ENCODE data around the gene HTD2.
"Not testable (repeated sequence)": the region's sequence is repeated elsewhere in the genome, so short reads cannot be mapped to it uniquely, and the experiment has no call there.

Gene HTD2

GRCh38 chr3:58305882-58306711, at the start of gene HTD2, which contains the start of gene RPP14:
TSS of gene HTD2 (plus strand) at chr3:58306520. CDS start at chr3:58317614, 11,094 bp downstream.
TSS of gene RPP14 (plus strand) at chr3:58306245. CDS start at chr3:58310330, 4,085 bp downstream.
- DNase-seq, result peak; percentile 61

- no peak for DNase-seq
Observed at GRCh38 chr3:58258392-58259055, 47.8 kb upstream of the HTD2 start.

- DNase-seq, result peak; percentile 67
Observed at GRCh38 chr3:58260261-58260731, 46.0 kb upstream of the HTD2 start.

- DNase-seq, result no peak
Observed at GRCh38 chr3:58260733-58261132, 45.6 kb upstream of the HTD2 start.

- DNase-seq, result no peak
Observed at GRCh38 chr3:58261954-58262666, 44.2 kb upstream of the HTD2 start.

GRCh38 chr3:58266577-58266976, 39.7 kb upstream of the HTD2 start:
- DNase-seq, result no peak

GRCh38 chr3:58267543-58267942, 38.8 kb upstream of the HTD2 start:
- DNase-seq, result not testable (repeated sequence)

GRCh38 chr3:58269356-58269755, 37.0 kb upstream of the HTD2 start:
- DNase-seq, result no peak

- DNase-seq, result no peak
Observed at GRCh38 chr3:58270485-58270884, 35.8 kb upstream of the HTD2 start.

- peak; percentile 7 for DNase-seq
Observed at GRCh38 chr3:58271901-58272501, 34.3 kb upstream of the HTD2 start.

GRCh38 chr3:58272891-58273290, 33.4 kb upstream of the HTD2 start:
- DNase-seq, result no peak

GRCh38 chr3:58273362-58273761, 33.0 kb upstream of the HTD2 start:
- DNase-seq, result not testable (repeated sequence)

- DNase-seq, result no peak
Observed at GRCh38 chr3:58274027-58274614, 32.2 kb upstream of the HTD2 start.

GRCh38 chr3:58281069-58281468, 25.3 kb upstream of the HTD2 start:
- no peak for DNase-seq

- DNase-seq, result no peak
Observed at GRCh38 chr3:58285334-58285733, 21.0 kb upstream of the HTD2 start.

GRCh38 chr3:58287354-58287753, 19.0 kb upstream of the HTD2 start:
- no peak for DNase-seq

GRCh38 chr3:58288011-58288728, 18.1 kb upstream of the HTD2 start:
- DNase-seq, result no peak

GRCh38 chr3:58288964-58289613, 17.2 kb upstream of the HTD2 start:
- DNase-seq, result not testable (repeated sequence)

GRCh38 chr3:58290446-58290845, 15.9 kb upstream of the HTD2 start:
- DNase-seq, result not testable (repeated sequence)

- no peak for DNase-seq
Observed at GRCh38 chr3:58291671-58292338, 14.5 kb upstream of the HTD2 start.

- DNase-seq, result no peak
Observed at GRCh38 chr3:58292866-58293265, 13.5 kb upstream of the HTD2 start.
